Spleen (tissue), 3 donors: ENCODE data around the gene SLC1A2.

Experiments
- POLR2A ChIP-seq, 3 donors: fragments of 450-650 bp; IDR thresholded peaks; one replicate each; pipeline ENCODE4 v1.5.1; 2017; ENCODE audit warnings: antibody characterized with exemption in 3 of 3, mild to moderate bottlenecking in 1 of 3
- POLR2AphosphoS5 ChIP-seq, 3 donors: sonication (generic); formaldehyde crosslinking; IDR thresholded peaks; one replicate each; pipeline ENCODE4 v1.5.1; 2017; ENCODE audit warnings: antibody characterized with exemption in 3 of 3

DNA sequence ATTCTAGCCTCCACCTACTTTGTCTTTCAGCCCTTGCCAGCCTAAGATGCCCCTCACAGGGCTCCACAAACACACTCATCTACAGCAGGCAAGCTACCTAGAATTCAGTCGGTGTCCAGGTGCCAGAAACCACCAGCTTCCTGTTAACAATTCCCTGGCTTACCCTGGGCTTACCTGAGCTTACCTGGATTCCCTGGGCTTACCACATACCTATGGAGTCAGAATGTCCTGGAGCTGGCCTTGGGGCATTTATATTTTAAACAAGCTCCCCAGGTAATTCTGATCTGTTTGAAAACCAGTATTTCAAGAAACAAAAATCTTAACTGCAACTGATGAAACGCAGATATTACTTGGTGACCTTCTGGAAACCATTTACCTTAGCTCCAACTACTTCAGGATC is 123.6 kb downstream of the SLC1A2 start:
- TF ChIP-seq POLR2A (IDR thresholded peaks at IDR 0.05) (no peak), POLR2AphosphoS5 (IDR thresholded peaks at IDR 0.05) (no peak)
